ENCODE measurements around the gene CPNE9.

Gene CPNE9

DNA sequence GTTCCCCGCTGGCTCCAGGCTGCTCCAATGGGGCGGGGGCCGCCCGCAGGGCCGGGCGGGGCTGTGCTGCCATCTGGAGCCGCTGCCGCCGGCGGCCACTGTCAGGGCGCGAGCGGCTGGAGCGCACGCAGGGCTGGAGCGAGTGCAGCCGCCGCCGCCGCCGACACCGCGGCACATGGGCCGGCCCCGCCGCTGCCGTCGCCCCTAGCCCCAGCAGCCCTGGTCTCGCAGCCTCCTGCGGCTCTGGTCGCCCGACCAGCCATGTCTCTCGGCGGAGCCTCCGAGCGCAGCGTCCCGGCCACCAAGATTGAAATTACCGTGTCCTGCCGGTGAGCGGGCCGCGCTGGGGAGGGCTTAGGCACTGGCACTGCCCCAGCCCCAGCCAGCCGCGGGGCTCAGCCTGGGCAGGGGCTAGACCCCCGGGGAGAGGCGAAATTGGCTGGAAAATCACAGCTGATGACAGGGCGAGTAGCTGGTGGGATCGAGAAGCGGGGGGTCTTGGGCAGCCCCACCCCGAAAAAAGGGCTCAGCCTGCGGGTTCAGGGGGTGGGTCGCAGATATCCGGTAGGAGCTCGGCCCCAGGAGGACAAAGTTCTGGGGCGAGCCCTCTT lies at the start of gene CPNE9:
Gene CPNE9 (plus strand): TSS at position 98 of the 611 bp plus-strand sequence. CDS start 164 bp downstream, at position 262.
- H3K27ac ChIP-seq: no peak within 1 kb of the TSS
- DNase-seq (ENCODE audit: low read depth, low spot score): no peak

GRCh38 chr3:9659849-9660248 lies 43.8 kb upstream of the CPNE9 start:
- H3K27ac ChIP-seq: no peak overlapping the region
- DNase-seq (ENCODE audit: low read depth, low spot score): no peak

DNA sequence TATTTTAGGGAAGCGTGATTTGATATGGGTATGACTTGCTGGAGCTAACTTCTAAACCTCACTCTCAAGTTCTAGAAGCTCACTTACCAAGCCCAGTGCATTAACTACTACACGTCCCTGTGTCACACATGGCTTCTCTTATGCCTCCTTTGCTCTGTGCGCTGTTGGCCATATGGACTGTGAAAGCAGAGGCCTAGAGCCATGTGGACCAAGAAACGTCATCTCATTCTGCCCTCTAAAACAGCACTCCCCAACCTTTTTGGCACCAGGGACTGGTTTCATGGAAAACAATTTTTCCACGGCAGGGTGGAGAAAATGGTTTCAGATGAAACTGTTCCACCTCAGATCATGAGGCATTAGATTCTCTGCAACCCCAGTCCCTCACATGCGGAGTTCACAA lies 42.7 kb upstream of the CPNE9 start:
- no peak overlapping the region for H3K27ac ChIP-seq
- no peak for DNase-seq (ENCODE audit: low read depth, low spot score)

DNA sequence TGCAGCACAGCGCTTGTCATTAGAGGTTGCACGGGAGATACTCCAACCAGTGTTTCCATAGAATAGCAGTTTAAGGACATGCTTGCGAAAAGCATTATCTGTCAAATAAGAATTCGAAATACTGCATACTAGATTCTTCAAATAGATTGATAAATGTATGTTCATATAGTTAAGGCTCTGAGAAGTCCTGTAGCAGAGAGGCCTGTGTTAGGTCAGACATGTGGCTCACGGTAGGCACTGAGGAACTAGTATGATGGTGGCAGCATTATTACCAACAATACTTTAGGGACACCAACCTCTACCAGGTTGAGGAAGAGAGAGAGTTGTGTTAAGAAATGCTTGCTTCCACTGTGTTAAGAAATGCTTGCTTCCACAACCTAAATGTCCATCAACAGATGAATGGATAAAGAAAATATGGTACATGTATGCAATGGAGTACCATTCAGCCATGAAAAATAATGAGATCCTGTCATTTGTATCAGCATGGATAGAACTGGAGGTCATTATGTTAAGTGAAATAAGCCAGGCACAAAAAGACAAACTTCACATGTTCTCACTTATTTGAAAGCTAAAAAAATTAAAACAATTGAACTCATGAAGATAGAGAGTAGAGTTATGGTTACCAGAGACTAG lies 39.4 kb upstream of the CPNE9 start:
- DNase-seq (ENCODE audit: low read depth, low spot score): no peak
- H3K27ac ChIP-seq: no peak overlapping the region

- H3K27ac ChIP-seq: no peak overlapping the region
- DNase-seq (ENCODE audit: low read depth, low spot score): no peak
Observed at GRCh38 chr3:9666704-9667445, 36.8 kb upstream of the CPNE9 start.

DNA sequence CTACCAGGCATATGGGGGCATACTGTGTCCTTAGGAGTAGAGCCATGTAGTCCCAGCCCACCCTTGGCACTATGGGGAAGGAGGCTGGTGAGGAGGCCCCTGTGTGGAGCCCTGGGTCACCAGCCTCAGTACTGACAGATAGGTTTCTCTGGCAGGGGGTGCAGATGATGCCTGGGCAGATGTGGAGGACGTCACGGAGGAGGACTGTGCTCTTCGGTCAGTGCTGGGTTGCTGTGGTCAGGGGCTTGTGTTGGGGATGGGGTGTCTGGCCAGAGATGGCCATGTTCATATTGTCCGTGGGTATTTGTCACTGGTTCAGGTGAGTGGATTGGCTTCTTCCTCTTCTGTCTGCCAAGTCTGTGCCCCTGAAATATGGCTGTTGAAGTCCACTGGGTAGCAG lies 34.4 kb upstream of the CPNE9 start:
- no peak for DNase-seq (ENCODE audit: low read depth, low spot score)
- H3K27ac ChIP-seq: no peak overlapping the region

GRCh38 chr3:9669720-9670432 lies 33.8 kb upstream of the CPNE9 start:
- no peak overlapping the region for H3K27ac ChIP-seq
- no peak for DNase-seq (ENCODE audit: low read depth, low spot score)

- no peak overlapping the region for H3K27ac ChIP-seq
- no peak for DNase-seq (ENCODE audit: low read depth, low spot score)
Observed at GRCh38 chr3:9673082-9673481, 30.6 kb upstream of the CPNE9 start.

DNA sequence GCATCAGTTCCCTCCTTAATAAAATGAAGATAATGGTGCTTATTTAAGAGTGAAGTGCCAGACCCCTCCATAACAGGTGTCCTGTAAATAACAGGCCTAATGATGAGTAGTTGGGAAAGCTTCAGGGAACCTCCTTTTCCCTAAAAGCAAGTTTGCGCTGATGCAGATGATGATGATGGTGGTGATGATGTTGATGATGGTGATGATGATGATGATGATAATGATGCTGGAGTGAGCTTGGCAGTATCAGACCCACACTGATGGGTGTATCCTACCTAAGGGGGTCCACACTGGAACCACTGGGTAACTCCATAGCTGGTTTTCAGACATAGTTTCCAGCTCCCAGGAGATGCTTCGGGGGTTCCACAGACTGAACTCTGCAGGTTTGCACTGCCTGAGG lies 29.9 kb upstream of the CPNE9 start:
- no peak for DNase-seq (ENCODE audit: low read depth, low spot score)
- H3K27ac ChIP-seq: no peak overlapping the region

DNA sequence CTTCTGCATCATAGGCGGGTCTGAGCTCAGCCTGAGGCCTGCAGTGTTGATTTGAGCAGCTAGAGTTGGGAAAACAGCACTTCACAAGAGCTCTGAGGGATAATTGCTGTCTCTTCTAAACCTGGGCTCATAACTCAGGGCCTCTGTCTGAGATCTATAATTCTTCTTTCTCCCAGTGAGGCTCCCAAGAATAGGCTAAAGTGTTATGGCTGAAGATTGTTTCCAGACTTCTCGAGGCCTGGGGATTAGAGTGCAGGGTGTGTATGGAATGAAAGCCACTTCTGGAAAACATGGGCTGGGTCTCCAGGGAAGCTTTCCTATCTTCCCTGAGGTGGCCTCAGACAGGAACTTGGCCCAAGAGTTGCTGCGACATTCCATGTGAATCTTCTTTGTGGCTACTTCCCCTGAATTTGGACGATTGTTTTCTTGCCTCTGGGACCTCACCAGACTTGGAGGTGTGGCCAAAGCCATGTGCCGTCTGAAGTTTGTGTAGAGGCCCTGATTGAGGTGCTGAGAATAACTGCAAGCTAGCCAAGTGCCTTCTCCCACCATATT lies 27.8 kb upstream of the CPNE9 start:
- no peak overlapping the region for H3K27ac ChIP-seq
- DNase-seq (ENCODE audit: low read depth, low spot score): no peak

DNA sequence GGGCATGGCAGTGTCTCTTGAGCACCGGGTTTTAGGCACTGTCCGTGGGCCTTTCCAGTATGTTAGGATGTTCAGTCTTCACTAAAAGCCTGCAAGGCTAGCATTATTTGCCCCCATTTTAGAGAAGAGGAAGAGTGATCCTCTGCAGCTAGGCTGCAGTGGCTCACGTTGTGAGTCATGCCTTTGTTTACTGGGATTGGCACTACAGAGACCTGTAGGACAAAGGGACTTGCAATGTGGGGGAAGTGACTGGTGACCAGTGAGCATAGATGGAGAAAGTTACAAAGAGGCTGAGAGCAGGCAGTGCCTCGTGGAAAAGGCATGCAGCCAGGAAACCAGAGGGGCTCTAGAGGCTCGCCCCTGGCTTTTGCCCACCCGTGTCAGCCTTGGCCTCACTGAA lies 26.8 kb upstream of the CPNE9 start:
- no peak overlapping the region for H3K27ac ChIP-seq
- no peak for DNase-seq (ENCODE audit: low read depth, low spot score)

DNA sequence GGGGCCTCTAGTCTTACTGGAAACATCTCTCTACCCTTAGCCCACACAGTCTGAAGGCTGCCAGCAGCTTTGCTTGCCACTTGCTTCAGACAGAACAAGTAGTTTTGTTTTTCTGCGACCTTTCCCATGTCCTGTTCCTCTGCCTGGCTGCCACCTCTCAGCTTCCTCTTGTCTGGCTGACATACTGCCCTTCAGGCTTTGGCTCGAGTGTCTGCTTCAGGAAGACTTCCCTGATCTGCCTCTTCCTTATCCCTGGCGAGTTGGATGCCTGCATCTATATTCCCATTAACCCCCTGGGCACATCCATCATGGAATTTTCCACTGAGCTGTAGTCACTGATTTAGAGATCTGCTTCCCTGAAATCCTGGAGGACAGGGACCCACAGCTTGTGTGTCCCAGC lies 25.1 kb upstream of the CPNE9 start:
- no peak for DNase-seq (ENCODE audit: low read depth, low spot score)
- H3K27ac ChIP-seq: no peak overlapping the region

- no peak overlapping the region for H3K27ac ChIP-seq
- no peak for DNase-seq (ENCODE audit: low read depth, low spot score)
Observed at GRCh38 chr3:9679476-9680080, 24.1 kb upstream of the CPNE9 start.

DNA sequence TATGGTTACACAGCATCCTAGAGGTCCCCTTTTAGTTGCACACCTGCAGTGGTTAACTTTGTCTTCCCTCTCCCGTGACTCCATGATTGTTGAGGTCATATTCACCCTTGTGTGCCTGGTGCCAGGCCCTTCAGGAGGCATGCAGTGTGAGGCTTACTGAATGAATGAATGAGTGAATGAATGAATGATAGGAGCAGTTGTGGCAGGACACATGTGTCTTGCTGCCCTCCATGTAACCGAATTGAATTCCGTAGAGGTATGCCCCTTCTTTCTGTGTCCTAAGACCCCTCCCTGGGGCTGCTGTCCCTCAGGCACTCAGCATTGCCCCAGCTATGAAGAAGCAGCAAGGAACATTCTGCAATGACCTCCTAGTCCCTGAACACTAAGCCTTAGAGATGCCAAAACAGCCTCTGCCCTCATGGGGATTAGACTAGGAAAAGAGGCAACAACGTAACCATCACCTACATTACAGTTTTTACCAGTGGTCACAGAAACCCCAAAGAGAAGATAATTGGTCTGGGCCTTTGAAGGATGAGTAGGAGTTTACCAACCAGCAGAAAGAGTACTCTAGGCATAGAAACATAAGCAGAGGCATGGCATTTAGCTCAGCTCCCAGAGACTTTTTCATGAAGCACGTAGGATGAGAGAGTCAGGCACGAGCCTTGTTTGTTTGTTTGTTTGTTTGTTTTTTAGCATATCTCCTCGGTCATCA lies 22.5 kb upstream of the CPNE9 start:
- no peak overlapping the region for H3K27ac ChIP-seq
- no peak for DNase-seq (ENCODE audit: low read depth, low spot score)

DNA sequence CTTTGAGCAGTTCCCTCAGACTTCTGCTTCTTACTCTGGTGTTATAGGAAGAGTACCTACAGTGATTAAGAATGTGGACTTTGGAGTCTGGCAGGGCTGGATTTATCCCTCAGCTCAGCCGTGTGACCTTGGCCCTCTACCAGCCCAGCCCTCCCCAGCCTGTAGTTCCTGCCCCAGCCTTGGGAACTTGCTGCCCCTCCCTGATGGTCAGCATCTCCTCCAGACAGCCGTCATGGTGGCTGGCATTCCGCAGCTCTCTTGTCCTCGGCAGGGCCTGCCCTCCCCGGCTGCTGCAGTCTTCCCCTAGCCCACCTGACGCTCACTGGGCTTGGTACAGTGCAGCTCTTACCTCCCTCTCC lies 21.9 kb upstream of the CPNE9 start:
- no peak for DNase-seq (ENCODE audit: low read depth, low spot score)

DNA sequence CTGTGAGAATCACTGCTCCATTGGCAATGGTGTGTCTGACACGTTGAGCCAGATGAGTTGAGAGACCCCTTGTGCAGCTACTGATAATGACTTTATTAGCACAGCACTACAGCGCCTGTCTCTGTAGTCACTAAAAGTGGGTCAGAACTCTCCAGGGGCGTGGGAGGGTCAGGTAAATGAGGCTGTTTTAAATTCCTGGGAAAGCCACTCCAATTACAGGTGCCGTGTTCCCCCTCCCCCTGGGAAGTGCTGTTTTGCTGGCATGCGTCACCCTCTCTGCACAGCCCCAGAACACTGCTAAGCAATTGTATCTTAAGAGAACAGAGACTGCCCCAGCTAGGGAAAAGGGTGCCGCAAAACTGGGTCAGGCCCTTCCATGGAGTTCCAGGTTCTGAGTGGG lies 21.5 kb upstream of the CPNE9 start:
- no peak for DNase-seq (ENCODE audit: low read depth, low spot score)
- H3K27ac ChIP-seq: no peak overlapping the region

More for the DNA sequence above, 21.9 kb upstream of the CPNE9 start:
- H3K27ac ChIP-seq: no peak overlapping the region

DNA sequence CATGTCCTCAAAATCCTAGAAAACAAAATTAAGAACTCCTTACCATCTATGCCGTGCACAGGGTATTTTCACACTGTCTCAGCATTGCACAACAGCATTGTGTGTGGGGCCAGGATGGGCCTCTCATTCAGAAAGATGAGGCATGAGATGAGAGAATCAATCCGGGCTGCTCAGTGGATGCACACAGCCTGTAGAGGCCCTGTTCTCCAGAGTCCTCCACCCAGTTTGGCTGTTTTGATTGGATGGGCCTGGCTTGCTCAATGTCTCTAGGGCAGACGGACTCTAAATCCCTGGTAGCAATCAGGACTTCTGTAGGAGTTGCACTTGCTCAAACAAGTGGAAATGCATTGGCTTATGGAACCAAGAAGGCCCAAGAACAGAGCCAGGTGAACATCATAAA lies 20.2 kb upstream of the CPNE9 start:
- DNase-seq (ENCODE audit: low read depth, low spot score): no peak
- H3K27ac ChIP-seq: no peak overlapping the region

- no peak overlapping the region for H3K27ac ChIP-seq
- DNase-seq (ENCODE audit: low read depth, low spot score): no peak
Observed at GRCh38 chr3:9685216-9686049, 18.2 kb upstream of the CPNE9 start.

- no peak for DNase-seq (ENCODE audit: low read depth, low spot score)
- no peak overlapping the region for H3K27ac ChIP-seq
Observed at GRCh38 chr3:9686050-9686550, 17.5 kb upstream of the CPNE9 start.
